T-helper 1 cell treated with Interleukin-12 subunit alpha and Interleukin-12 subunit beta and Interleukin-4 antibody, amounts not matched to agents 30 μg/mL and 1 μg/mL, for 36 hours (primary cell): Measurements from ENCODE around the gene ARHGEF1.

Experiments
- H3K27ac Mint-ChIP-seq: one replicate; pipeline ENCODE4 v1.8.0; 2021; ENCODE audit warnings: mild to moderate bottlenecking, mixed read lengths
- H3K27me3 Mint-ChIP-seq: one replicate; pipeline ENCODE4 v1.8.0; 2021; ENCODE audit warnings: low read depth, mixed read lengths
- H3K36me3 Mint-ChIP-seq: one replicate; pipeline ENCODE4 v1.8.0; 2021; ENCODE audit warnings: low read depth, mixed read lengths
- H3K4me1 Mint-ChIP-seq: one replicate; pipeline ENCODE4 v1.8.0; 2021; ENCODE audit warnings: low read depth, mixed read lengths
- H3K4me3 Mint-ChIP-seq: one replicate; pipeline ENCODE4 v1.8.0; 2021; ENCODE audit warnings: mild to moderate bottlenecking, moderate library complexity, mixed read lengths
- H3K9me3 Mint-ChIP-seq: one replicate; pipeline ENCODE4 v1.8.0; 2021; ENCODE audit warnings: mixed read lengths

Gene ARHGEF1

GRCh38 chr19:41901707-41902360 is 18.9 kb downstream of the ARHGEF1 start:
- Mint-ChIP-seq H3K4me1 (peaks cover 19% of the 10 kb centered on the region), H3K27ac (no peak overlapping the region), H3K36me3 (peaks cover 54% of the 10 kb centered on the region), H3K27me3 (no peaks in the 10 kb centered on the region), H3K4me3 (no peak overlapping the region), H3K9me3 (no peaks in the 10 kb centered on the region)

DNA sequence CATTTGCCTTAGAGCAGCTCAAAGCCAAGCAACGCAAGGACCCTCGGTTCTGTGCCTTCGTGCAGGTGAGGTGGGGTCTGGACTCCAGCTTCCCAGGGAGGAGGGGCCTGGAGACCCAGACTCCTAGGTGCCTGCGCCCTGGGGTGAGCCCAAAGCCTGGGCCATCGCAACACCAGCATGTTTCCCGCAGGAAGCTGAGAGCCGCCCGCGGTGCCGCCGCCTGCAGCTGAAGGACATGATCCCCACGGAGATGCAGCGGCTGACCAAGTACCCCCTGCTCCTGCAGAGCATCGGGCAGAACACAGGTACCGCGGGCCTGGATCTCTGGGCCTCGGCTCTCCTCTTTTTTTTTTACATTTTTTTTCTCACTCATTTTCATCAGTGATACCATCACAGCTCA is 19.6 kb downstream of the ARHGEF1 start:
- H3K4me3 Mint-ChIP-seq = no peak overlapping the region
- H3K4me1 Mint-ChIP-seq = peaks cover 20% of the 10 kb centered on the region
- no peak overlapping the region for H3K27ac Mint-ChIP-seq
- H3K36me3 Mint-ChIP-seq = peaks cover 57% of the 10 kb centered on the region
- no peaks in the 10 kb centered on the region for H3K9me3 Mint-ChIP-seq
- H3K27me3 Mint-ChIP-seq = no peaks in the 10 kb centered on the region

- H3K4me3 Mint-ChIP-seq = no peak overlapping the region
- H3K9me3 Mint-ChIP-seq = no peaks in the 10 kb centered on the region
- H3K27ac Mint-ChIP-seq = no peak overlapping the region
- H3K27me3 Mint-ChIP-seq = no peaks in the 10 kb centered on the region
- H3K36me3 Mint-ChIP-seq = peaks cover 51% of the 10 kb centered on the region
- peaks cover 17% of the 10 kb centered on the region for H3K4me1 Mint-ChIP-seq
These were observed 20.4 kb downstream of the ARHGEF1 start for GRCh38 chr19:41903193-41903953.

DNA sequence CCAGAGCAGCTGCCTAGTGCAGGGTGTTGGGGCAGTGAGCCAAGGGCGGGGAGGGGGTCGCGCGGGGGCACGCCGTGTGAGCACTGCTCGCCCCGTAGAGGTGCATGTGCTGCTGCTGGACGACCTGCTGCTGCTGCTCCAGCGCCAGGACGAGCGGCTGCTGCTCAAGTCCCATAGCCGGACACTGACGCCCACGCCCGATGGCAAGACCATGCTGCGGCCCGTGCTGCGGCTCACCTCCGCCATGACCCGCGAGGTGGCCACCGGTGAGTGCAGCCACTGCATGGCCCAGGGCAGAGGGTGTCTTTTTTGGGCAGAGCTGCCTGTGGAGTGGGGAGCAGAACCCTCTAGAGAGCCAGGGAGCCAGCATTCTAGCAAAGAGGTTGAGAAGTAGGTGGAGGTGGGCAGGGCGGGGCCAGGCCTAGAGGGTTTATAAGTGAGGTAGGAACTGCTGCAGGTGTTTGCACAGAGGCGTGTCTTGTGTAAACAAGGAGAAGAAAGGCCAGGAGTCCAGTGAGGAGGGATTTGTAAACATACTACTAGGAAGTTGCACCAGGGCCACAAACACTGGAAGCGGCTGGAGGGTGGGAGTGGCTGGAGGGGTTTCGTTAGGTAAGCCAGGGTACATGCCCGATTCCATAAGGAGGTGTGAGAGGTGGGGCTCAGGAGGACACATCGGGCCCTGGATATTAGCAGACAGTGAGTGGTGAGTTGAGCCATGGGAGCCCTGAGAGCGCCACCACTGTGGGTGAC is 21.3 kb downstream of the ARHGEF1 start:
- H3K27ac Mint-ChIP-seq = no peak overlapping the region
- no peak overlapping the region for H3K4me3 Mint-ChIP-seq
- H3K4me1 Mint-ChIP-seq = peaks cover 14% of the 10 kb centered on the region
- no peaks in the 10 kb centered on the region for H3K27me3 Mint-ChIP-seq
- H3K36me3 Mint-ChIP-seq = peaks cover 49% of the 10 kb centered on the region
- no peaks in the 10 kb centered on the region for H3K9me3 Mint-ChIP-seq

DNA sequence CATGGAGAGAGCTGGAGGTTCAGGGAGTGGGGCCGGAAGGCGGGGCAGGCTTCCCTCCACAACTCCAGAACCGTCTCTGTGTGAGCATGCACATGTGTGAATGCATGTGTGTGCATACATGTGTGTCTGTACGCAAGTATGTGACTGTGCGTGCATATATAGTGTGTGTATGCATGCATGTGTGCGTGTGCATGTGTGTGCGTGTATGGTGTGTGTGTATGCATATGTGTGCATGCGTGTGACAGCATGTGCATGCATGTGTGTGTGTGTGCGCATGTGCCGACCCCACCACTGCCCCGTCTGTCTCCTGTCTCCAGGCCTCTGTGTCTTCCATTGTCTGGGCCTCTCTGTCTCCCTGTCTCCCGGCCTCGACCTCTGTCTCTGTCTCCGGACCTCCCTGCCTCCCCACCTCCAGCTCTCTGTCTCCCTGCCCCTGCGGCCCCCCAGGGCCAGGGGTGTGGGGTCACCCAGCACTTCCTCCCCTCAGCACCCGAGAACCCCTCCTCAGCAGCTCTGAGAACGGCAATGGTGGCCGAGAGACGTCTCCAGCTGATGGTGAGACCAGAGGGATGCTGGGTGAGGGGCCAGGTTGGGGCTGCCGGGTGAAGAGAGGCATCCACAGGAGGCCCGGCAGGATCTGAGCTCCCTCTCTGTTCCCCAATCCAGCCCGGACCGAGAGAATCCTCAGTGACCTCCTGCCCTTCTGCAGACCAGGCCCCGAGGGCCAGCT is 22.5 kb downstream of the ARHGEF1 start:
- Mint-ChIP-seq H3K4me1 (peaks cover 16% of the 10 kb centered on the region), H3K36me3 (peaks cover 53% of the 10 kb centered on the region), H3K27me3 (no peaks in the 10 kb centered on the region), H3K4me3 (no peak overlapping the region), H3K27ac (no peak overlapping the region), H3K9me3 (no peaks in the 10 kb centered on the region)

DNA sequence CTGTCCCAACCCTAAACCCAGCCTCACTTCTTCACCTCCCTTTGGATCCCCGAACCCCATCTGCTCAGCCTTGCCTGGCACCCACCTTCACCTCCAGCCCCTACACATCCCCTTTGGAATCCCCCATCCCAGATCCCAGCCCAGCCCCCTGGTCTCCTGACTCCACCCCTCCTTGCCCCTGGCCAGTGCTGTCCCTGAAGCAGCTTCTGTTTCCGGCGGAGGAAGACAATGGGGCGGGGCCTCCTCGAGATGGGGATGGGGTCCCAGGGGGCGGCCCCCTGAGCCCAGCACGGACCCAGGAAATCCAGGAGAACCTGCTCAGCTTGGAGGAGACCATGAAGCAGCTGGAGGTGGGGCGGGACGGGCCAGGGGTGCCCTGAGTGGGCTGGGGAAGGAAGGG is 23.3 kb downstream of the ARHGEF1 start:
- H3K4me3 Mint-ChIP-seq = no peak overlapping the region
- H3K9me3 Mint-ChIP-seq = no peaks in the 10 kb centered on the region
- no peaks in the 10 kb centered on the region for H3K27me3 Mint-ChIP-seq
- H3K36me3 Mint-ChIP-seq = peaks cover 58% of the 10 kb centered on the region
- no peak overlapping the region for H3K27ac Mint-ChIP-seq
- H3K4me1 Mint-ChIP-seq = peaks cover 22% of the 10 kb centered on the region

GRCh38 chr19:41906916-41907680 is 24.1 kb downstream of the ARHGEF1 start:
- Mint-ChIP-seq H3K27ac (no peak overlapping the region), H3K27me3 (no peaks in the 10 kb centered on the region), H3K4me1 (peaks cover 26% of the 10 kb centered on the region), H3K4me3 (no peak overlapping the region), H3K9me3 (no peaks in the 10 kb centered on the region), H3K36me3 (peaks cover 57% of the 10 kb centered on the region)

DNA sequence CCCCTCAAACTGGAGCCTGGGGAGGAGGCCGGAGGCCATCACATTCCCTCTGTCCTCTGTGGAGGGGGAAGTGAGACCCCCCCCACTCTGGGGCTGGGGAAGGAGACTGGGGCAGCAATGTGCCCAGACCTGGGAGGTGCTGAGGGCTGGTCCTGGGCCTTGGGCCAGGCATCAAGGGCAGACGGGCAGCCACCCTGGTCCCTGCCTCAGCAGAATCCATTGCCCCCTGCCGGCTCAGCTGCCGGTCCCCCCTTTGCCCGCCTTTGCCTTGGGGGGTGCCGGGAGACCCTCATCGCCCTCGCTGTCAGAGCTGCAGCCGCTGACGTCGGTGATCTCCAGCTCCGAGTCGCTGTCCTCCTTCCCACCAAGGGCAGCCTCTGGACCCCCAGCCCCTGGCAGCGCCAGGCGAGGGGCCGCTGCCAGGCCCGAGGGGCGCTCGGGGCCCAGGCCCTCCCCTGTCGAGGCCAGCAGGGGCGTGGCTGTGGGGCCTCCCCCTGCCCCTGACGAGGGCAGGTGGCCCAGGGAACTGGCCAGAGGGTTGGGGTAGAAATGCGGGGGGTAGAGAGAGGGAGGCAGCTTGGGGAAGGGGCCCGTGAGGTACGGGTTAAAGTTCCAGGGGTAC is 25.1 kb downstream of the ARHGEF1 start:
- H3K9me3 Mint-ChIP-seq = no peaks in the 10 kb centered on the region
- H3K27ac Mint-ChIP-seq = no peak overlapping the region
- peaks cover 26% of the 10 kb centered on the region for H3K4me1 Mint-ChIP-seq
- H3K36me3 Mint-ChIP-seq = peaks cover 53% of the 10 kb centered on the region
- no peaks in the 10 kb centered on the region for H3K27me3 Mint-ChIP-seq
- no peak overlapping the region for H3K4me3 Mint-ChIP-seq

- Mint-ChIP-seq H3K9me3 (no peaks in the 10 kb centered on the region), H3K4me3 (no peak overlapping the region), H3K36me3 (peaks cover 48% of the 10 kb centered on the region), H3K27me3 (no peaks in the 10 kb centered on the region), H3K4me1 (peaks cover 23% of the 10 kb centered on the region), H3K27ac (no peak overlapping the region)
These were observed 25.9 kb downstream of the ARHGEF1 start for GRCh38 chr19:41908724-41909464.

- no peaks in the 10 kb centered on the region for H3K9me3 Mint-ChIP-seq
- H3K27ac Mint-ChIP-seq = no peak overlapping the region
- peaks cover 41% of the 10 kb centered on the region for H3K36me3 Mint-ChIP-seq
- no peak overlapping the region for H3K4me3 Mint-ChIP-seq
- H3K4me1 Mint-ChIP-seq = peaks cover 21% of the 10 kb centered on the region
- H3K27me3 Mint-ChIP-seq = no peaks in the 10 kb centered on the region
These were observed 26.7 kb downstream of the ARHGEF1 start for GRCh38 chr19:41909706-41910105.

DNA sequence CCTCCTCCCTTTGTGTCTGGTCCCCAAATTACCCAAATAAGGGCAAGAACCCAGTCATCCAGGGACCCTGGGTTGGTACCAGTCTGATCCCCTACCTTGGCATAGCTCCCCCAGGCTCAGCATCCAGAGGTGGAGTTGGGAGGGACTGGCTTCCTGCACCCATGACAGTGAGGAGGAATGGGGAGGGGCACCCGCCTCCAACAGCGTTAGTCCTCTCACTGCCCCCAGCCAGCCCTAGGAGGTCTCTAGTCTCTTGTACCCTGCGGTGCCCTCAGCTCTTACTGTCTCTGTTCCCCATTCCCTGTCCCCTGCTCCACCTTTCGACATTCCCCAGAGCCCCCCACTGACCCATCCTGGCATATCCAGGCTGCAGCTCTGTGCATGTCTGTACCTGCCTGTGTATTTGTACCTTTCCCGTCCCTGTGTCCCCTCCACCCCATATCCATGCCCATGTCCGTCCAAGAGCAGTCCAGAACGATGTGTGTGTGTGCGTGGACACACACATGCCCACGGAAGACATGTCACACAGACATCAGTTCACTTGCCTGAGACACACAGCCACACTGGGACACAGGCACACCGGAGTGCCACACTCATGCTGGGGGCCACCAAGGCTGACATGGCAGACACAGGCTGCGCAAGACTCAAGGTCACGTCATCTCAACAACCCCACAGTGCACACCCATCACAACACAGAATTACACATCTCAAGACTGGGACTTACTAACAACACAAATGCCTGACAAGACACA is 27.4 kb downstream of the ARHGEF1 start:
- Mint-ChIP-seq H3K27ac (no peak overlapping the region), H3K4me1 (peaks cover 21% of the 10 kb centered on the region), H3K9me3 (no peaks in the 10 kb centered on the region), H3K27me3 (no peaks in the 10 kb centered on the region), H3K4me3 (peak overlapping the region; percentile 15), H3K36me3 (peaks cover 35% of the 10 kb centered on the region)

DNA sequence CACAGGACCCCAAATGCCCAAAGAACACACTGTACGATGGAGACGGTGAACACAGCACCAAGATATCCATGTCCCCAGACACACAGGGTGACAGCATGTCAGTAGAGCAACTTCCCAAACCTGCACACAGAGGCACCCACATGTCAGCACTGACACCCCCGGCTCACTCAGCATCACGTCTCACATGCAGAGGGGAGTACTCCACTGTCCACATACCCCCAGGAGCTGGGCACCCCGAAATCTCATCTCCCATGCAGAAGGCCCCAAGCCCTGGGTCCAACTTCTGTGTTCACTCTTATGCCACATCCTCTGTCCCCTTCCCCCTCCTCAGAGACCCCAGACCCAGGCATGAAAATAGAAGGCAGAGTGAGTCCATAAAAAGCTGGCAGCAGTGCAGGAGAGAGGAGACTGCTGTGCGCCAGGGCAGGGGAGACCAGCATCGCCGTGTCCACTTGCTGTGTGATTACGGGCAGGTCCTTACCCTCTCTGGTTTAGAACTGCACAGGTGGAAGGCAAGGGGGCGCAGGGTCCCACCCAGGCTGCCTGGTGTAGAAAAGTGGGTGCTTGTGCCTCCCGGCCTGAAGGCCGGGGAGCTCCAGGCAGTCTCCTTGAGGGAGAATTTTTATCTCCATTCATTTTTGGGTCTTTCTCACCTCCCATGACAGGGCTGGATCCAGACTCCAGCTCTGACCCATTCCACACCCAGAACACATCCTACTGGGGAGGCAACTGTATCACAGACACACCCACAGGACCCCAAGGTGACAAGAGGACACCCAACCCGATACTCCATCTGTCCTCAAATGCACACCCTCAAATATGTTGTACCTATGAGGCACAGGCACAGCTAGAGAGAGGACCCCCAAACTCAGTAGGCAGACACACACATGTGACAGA is 28.3 kb downstream of the ARHGEF1 start:
- H3K4me3 Mint-ChIP-seq = no peak overlapping the region
- H3K36me3 Mint-ChIP-seq = peaks cover 30% of the 10 kb centered on the region
- no peaks in the 10 kb centered on the region for H3K9me3 Mint-ChIP-seq
- peak overlapping the region; percentile 12 for H3K27ac Mint-ChIP-seq
- no peaks in the 10 kb centered on the region for H3K27me3 Mint-ChIP-seq
- H3K4me1 Mint-ChIP-seq = peaks cover 18% of the 10 kb centered on the region
